ENCODE data around the gene FIG4. TPM values are rescaled to one million over a fixed set of nuclear protein-coding genes. Genes with fewer than 3 reads are reported as not detected.

The FIG4 gene
- polyA plus RNA-seq, 2 of the 4 experiments (the other 2 are of a cell fraction), result 6.2 to 11.2 TPM

DNA sequence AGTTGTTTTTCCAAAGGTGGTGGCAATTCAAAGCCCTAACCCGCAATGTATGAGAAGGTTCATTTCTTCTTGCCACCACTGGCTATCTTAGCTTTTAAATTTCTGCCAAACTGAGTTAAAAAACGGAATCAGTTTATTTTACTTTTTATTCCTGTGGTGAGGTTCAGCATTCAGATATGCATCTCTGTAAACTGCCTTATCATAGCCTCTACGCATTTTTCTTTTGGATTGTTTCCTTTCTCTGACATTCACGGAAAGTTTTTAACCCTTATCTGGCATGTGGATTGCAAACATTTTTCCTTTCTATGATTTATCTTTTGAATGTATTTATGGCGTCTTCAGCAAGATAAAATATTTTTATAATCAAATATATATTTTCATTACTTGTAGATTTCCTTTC is 37.8 kb upstream of the FIG4 start:
- Histone ChIP-seq H3K27ac (no peak overlapping the region), H3K9me3 (no peaks in the 10 kb centered on the region), H3K4me2 (no peak overlapping the region), H3K4me3 (no peak overlapping the region), H3K4me1 (no peaks in the 10 kb centered on the region)
- ATAC-seq (no peak), DNase-seq (ENCODE audit: low read depth in 1 of 2, low spot score in 1 of 2) (no peak), FAIRE-seq (no peak)
- CTCF ChIA-PET, result no interaction called here
- 65% methylated on average over 5 of the region's 5 CpGs for WGBS (ENCODE audit: missing lambda C conversion rate)
- POLR2A ChIA-PET, result no interaction called here
- TF ChIP-seq TP53 (CRISPR knock-in tag; IDR thresholded peaks at IDR 0.05), result no peak

DNA sequence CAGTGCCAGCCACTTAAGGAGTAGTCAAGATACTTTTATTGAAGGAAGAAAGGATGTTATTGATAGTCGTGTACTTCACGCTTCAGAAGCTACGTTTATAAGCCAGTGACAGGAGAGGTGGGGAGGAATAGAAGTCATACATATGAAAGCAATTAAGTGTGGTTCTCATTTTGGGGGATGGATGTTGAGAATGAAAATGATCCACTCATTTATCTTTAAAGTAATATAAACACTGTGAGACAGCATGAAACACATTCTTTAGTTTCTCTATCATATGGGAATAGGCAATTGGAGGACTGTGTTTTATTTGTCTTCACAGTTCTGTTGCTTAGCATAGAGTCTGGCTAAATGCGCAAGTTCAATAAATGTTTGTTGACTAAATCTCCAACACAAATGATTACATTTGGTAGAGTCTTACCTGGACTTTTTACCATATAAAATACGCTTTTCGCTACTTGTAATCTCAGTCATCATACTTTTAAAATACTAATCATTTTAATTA is 35.3 kb upstream of the FIG4 start:
- no peak for ATAC-seq
- no peak for DNase-seq (ENCODE audit: low read depth in 1 of 2, low spot score in 1 of 2)
- H3K9me3 ChIP-seq, result no peaks in the 10 kb centered on the region
- H3K4me1 ChIP-seq, result no peaks in the 10 kb centered on the region
- POLR2A ChIA-PET, result no interaction called here
- WGBS (ENCODE audit: missing lambda C conversion rate), result 83% methylated on average over 6 of the region's 6 CpGs
- CTCF ChIA-PET, result no interaction called here
- no peak overlapping the region for H3K4me2 ChIP-seq
- H3K27ac ChIP-seq, result no peak overlapping the region
- FAIRE-seq, result no peak
- TF ChIP-seq FOSB (CRISPR knock-in tag; IDR thresholded peaks at IDR 0.05), result no peak
- TF ChIP-seq RAD21 (conservative IDR thresholded peaks at IDR 0.05 in 1 of 2, IDR thresholded peaks at IDR 0.05 in 1 of 2), result no peak
- TF ChIP-seq RARB (CRISPR knock-in tag; IDR thresholded peaks at IDR 0.05), result no peak
- TF ChIP-seq, protein P1, sequence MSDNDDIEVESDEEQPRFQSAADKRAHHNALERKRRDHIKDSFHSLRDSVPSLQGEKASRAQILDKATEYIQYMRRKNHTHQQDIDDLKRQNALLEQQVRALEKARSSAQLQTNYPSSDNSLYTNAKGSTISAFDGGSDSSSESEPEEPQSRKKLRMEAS (IDR thresholded peaks at IDR 0.05), result no peak
- no peak for TF ChIP-seq BHLHE40 (IDR thresholded peaks at IDR 0.05; ENCODE audit: low read depth, low read length)
- TF ChIP-seq HDAC2 (IDR thresholded peaks at IDR 0.05), result no peak
- TF ChIP-seq TFCP2L1 (CRISPR knock-in tag; IDR thresholded peaks at IDR 0.05), result no peak
- no peak for TF ChIP-seq MYC (IDR thresholded peaks at IDR 0.05; ENCODE audit: borderline replicate concordance, low read length)
- TF ChIP-seq CHD4 (IDR thresholded peaks at IDR 0.05; ENCODE audit: borderline replicate concordance), result no peak
- H3K4me3 ChIP-seq, result no peak overlapping the region

DNA sequence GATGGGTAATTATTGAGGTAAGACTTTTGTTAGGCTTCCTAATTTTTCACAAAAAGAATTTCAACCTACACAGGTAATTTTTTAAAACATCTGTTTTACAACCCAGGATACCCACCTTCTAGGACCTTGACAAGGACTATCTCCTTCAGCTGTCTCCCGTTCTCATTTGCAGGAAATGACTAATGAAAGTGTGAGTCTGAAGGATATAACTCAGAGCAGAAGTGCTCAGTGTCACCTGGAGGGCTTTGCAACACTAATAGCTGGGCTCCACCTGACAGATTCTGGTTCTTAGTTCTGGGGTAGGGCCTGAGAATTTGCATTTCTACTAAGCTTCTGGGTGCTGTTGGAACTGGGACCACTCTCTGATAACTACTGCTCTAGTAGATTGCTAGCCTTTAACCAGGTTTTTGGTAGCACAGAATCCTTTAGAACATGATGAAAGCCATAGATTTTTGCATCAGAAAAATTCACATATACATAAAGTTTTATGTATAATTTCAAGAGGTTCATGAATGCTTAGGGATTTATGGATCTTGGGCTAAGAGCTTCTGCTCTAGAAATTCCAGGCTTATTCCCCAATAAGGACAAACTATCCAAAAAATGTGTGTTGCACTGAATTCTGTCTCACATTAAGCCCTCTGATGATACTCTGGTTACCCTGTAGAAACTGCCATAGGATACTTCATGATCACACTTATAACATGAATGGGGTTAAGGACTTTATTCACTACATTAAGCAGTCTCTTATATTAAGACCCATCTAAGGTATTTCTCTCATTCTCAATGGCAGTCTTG is 30.4 kb upstream of the FIG4 start:
- FAIRE-seq (no peak), ATAC-seq (no peak), DNase-seq (ENCODE audit: low read depth in 1 of 2, low spot score in 1 of 2) (no peak)
- Histone ChIP-seq H3K4me3 (no peak overlapping the region), H3K27ac (no peak overlapping the region), H3K9me3 (no peaks in the 10 kb centered on the region), H3K4me1 (no peaks in the 10 kb centered on the region), H3K4me2 (no peak overlapping the region)
- ChIA-PET POLR2A (no interaction called here), CTCF (no interaction called here)
- TF ChIP-seq RFX5 (IDR thresholded peaks at IDR 0.05), result no peak
- TF ChIP-seq POLR2A (IDR thresholded peaks at IDR 0.05; ENCODE audit: low read length), result no peak
- TF ChIP-seq TFCP2L1 (CRISPR knock-in tag; IDR thresholded peaks at IDR 0.05), result no peak
- TF ChIP-seq, protein P2, sequence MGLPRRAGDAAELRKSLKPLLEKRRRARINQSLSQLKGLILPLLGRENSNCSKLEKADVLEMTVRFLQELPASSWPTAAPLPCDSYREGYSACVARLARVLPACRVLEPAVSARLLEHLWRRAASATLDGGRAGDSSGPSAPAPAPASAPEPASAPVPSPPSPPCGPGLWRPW (IDR thresholded peaks at IDR 0.05), result no peak
- TF ChIP-seq GATA3 (IDR thresholded peaks at IDR 0.05; ENCODE audit: borderline replicate concordance), result no peak
- TF ChIP-seq CEBPB (IDR thresholded peaks at IDR 0.05), result no peak
- WGBS (ENCODE audit: missing lambda C conversion rate), result 0% methylated on average over 1 of the region's 1 CpG

DNA sequence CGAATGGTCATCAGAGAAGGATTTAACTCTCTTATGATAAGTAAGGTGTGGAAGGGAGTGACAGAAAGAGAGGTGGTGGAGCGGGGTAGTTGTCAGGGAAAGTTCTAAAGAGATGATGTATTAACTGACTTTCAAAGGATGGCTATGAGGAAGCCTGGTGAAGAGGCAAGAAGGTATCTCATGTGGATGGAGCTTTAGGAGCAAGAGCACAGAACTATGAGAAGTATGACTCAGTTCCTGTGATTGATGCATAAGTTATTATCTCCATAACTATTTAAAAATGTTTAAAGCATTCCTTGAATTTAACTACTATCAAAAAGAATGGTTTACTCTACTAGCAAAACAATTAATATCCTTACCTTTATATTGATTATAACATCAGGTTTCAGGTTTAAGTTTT is 28.9 kb upstream of the FIG4 start:
- ATAC-seq (no peak), DNase-seq (ENCODE audit: low read depth in 1 of 2, low spot score in 1 of 2) (no peak), FAIRE-seq (no peak)
- Histone ChIP-seq H3K4me1 (no peaks in the 10 kb centered on the region), H3K9me3 (no peaks in the 10 kb centered on the region), H3K27ac (no peak overlapping the region), H3K4me3 (no peak overlapping the region), H3K4me2 (no peak overlapping the region)
- ChIA-PET CTCF (no interaction called here), POLR2A (no interaction called here)
- WGBS (ENCODE audit: missing lambda C conversion rate), result 32% methylated on average over 2 of the region's 2 CpGs
- TF ChIP-seq FOSL2 (IDR thresholded peaks at IDR 0.05) (no peak), FOSL2 (CRISPR knock-in tag; IDR thresholded peaks at IDR 0.05) (no peak), NR3C1 (IDR thresholded peaks at IDR 0.05) (no peak)

DNA sequence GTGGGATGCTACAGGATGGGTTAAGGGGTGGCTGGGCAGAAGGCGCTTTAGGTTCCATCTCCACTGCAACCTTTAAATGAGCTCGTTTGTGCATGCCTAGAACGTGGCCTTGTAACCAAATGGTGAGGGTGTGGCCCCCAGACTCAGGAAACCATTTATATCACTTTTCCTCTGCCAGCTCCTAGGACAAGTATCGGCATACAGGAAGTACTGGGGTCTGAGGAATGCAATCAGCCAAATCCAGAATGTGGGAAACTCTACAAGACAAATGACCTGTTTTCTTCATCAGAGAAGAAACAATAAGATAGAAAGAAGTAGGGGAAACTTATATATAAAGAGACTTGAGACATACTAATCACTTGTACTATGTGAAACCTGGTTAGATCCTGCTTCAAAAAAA is 21.3 kb upstream of the FIG4 start:
- H3K4me1 ChIP-seq, result no peaks in the 10 kb centered on the region
- H3K4me3 ChIP-seq, result no peak overlapping the region
- CTCF ChIA-PET, result no interaction called here
- ATAC-seq (no peak), FAIRE-seq (no peak), DNase-seq (ENCODE audit: low read depth in 1 of 2, low spot score in 1 of 2) (no peak)
- no peak overlapping the region for H3K4me2 ChIP-seq
- no peaks in the 10 kb centered on the region for H3K9me3 ChIP-seq
- 55% methylated on average over 2 of the region's 4 CpGs for WGBS (ENCODE audit: missing lambda C conversion rate)
- no peak overlapping the region for H3K27ac ChIP-seq
- POLR2A ChIA-PET, result no interaction called here
- TF ChIP-seq, protein P3, sequence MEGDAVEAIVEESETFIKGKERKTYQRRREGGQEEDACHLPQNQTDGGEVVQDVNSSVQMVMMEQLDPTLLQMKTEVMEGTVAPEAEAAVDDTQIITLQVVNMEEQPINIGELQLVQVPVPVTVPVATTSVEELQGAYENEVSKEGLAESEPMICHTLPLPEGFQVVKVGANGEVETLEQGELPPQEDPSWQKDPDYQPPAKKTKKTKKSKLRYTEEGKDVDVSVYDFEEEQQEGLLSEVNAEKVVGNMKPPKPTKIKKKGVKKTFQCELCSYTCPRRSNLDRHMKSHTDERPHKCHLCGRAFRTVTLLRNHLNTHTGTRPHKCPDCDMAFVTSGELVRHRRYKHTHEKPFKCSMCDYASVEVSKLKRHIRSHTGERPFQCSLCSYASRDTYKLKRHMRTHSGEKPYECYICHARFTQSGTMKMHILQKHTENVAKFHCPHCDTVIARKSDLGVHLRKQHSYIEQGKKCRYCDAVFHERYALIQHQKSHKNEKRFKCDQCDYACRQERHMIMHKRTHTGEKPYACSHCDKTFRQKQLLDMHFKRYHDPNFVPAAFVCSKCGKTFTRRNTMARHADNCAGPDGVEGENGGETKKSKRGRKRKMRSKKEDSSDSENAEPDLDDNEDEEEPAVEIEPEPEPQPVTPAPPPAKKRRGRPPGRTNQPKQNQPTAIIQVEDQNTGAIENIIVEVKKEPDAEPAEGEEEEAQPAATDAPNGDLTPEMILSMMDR (IDR thresholded peaks at IDR 0.05), result no peak
- TF ChIP-seq, protein P2 (IDR thresholded peaks at IDR 0.05), result no peak
- TF ChIP-seq RNF2 (IDR thresholded peaks at IDR 0.05; ENCODE audit: borderline replicate concordance, low read depth) (no peak), RFX5 (IDR thresholded peaks at IDR 0.05) (no peak), MAFK (IDR thresholded peaks at IDR 0.05; ENCODE audit: partially characterized antibody) (no peak), SMC3 (IDR thresholded peaks at IDR 0.05) (no peak), PHF8 (IDR thresholded peaks at IDR 0.05; ENCODE audit: borderline replicate concordance, low read depth) (no peak), RAD21 (conservative IDR thresholded peaks at IDR 0.05 in 1 of 2, IDR thresholded peaks at IDR 0.05 in 1 of 2) (no peak), CHD2 (IDR thresholded peaks at IDR 0.05; ENCODE audit: low read length, partially characterized antibody) (no peak)
- TF ChIP-seq, protein P4, sequence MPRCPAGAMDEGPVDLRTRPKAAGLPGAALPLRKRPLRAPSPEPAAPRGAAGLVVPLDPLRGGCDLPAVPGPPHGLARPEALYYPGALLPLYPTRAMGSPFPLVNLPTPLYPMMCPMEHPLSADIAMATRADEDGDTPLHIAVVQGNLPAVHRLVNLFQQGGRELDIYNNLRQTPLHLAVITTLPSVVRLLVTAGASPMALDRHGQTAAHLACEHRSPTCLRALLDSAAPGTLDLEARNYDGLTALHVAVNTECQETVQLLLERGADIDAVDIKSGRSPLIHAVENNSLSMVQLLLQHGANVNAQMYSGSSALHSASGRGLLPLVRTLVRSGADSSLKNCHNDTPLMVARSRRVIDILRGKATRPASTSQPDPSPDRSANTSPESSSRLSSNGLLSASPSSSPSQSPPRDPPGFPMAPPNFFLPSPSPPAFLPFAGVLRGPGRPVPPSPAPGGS (IDR thresholded peaks at IDR 0.05), result no peak

Data from A549 (cell line).